Activated CD8-positive, alpha-beta memory T cell treated with anti-CD3 and anti-CD28 coated beads, Interleukin-2, amount 50 U/mL, for 24 hours (primary cell): ENCODE measurements around the gene NAV2.
"Not testable (repeated sequence)": the region's sequence is repeated elsewhere in the genome, so short reads cannot be mapped to it uniquely, and the experiment has no call there.

Experiments used
- DNase-seq: peaks from one replicate; pipeline ENCODE4 v3.0.0-alpha.2; 2020; ENCODE audit errors: extremely low read depth

NAV2 gene

GRCh38 chr11:19920982-19921381 is 208.3 kb downstream of the NAV2 start:
- no peak for DNase-seq

- no peak for DNase-seq
These were observed 209.5 kb downstream of the NAV2 start for GRCh38 chr11:19921976-19922688.

GRCh38 chr11:19922689-19923035 is 210.0 kb downstream of the NAV2 start:
- no peak for DNase-seq

GRCh38 chr11:19923626-19924025 is 211.0 kb downstream of the NAV2 start:
- DNase-seq, result no peak

- DNase-seq, result no peak
These were observed 211.7 kb downstream of the NAV2 start for GRCh38 chr11:19924311-19924710.

- DNase-seq, result no peak
These were observed 212.1 kb downstream of the NAV2 start for GRCh38 chr11:19924716-19925115.

- not testable (repeated sequence) for DNase-seq
These were observed 214.8 kb downstream of the NAV2 start for GRCh38 chr11:19927403-19927802.

GRCh38 chr11:19929147-19929546 is 216.5 kb downstream of the NAV2 start:
- no peak for DNase-seq

- DNase-seq, result no peak
These were observed 217.0 kb downstream of the NAV2 start for GRCh38 chr11:19929655-19930054.

- no peak for DNase-seq
These were observed 218.6 kb downstream of the NAV2 start for GRCh38 chr11:19931141-19931770.

- DNase-seq, result no peak
These were observed 219.2 kb downstream of the NAV2 start for GRCh38 chr11:19931771-19932369.

- DNase-seq, result no peak
These were observed 220.6 kb downstream of the NAV2 start for GRCh38 chr11:19933132-19933735.

- DNase-seq, result no peak
These were observed 221.3 kb downstream of the NAV2 start for GRCh38 chr11:19933801-19934488.

GRCh38 chr11:19934828-19935259 is 222.2 kb downstream of the NAV2 start:
- DNase-seq, result no peak

GRCh38 chr11:19935507-19935906 is 222.9 kb downstream of the NAV2 start:
- no peak for DNase-seq

- no peak for DNase-seq
These were observed 223.8 kb downstream of the NAV2 start for GRCh38 chr11:19936461-19936860.

- no peak for DNase-seq
These were observed 225.7 kb downstream of the NAV2 start for GRCh38 chr11:19938169-19938856.

- no peak for DNase-seq
These were observed 226.2 kb downstream of the NAV2 start for GRCh38 chr11:19938866-19939265.

- no peak for DNase-seq
These were observed 226.8 kb downstream of the NAV2 start for GRCh38 chr11:19939415-19939929.

- DNase-seq, result no peak
These were observed 228.2 kb downstream of the NAV2 start for GRCh38 chr11:19940831-19941230.

GRCh38 chr11:19946681-19947080 is 234.0 kb downstream of the NAV2 start:
- DNase-seq, result no peak
